ENCODE results near the gene BSPRY. TPM values are rescaled to one million over a fixed set of nuclear protein-coding genes. Genes with fewer than 3 reads are reported as not detected.

Gene BSPRY
- total and polyA plus RNA-seq, 2 of the 13 experiments (the other 11 are each of a cell fraction or from before 2014, with no cell fraction given), result 0.09 to 0.26 TPM

GRCh38 chr9:113395000-113395861 is 45.9 kb downstream of the BSPRY start (continued):
- no peak for TF ChIP-seq SETDB1 (CRISPR knock-in tag; IDR thresholded peaks at IDR 0.05; ENCODE audit: borderline replicate concordance)
- no peak for TF ChIP-seq KAT2B (IDR thresholded peaks at IDR 0.05; ENCODE audit: borderline replicate concordance, low read depth, low read length)
- no peak for TF ChIP-seq ZFP82 (CRISPR knock-in tag; IDR thresholded peaks at IDR 0.05; ENCODE audit: borderline replicate concordance)
- peak; percentile 75 for TF ChIP-seq SOX5 (CRISPR knock-in tag; IDR thresholded peaks at IDR 0.05; ENCODE audit: borderline replicate concordance)
- TF ChIP-seq PITX1 (CRISPR knock-in tag; IDR thresholded peaks at IDR 0.05), result peak; percentile 79; the same call in 1 of the 2 replicates
- TF ChIP-seq HNF4A (CRISPR knock-in tag; IDR thresholded peaks at IDR 0.05), result peak; percentile 98
- no peak for TF ChIP-seq NCOA5 (CRISPR knock-in tag; IDR thresholded peaks at IDR 0.05)
- TF ChIP-seq BRD4 (CRISPR knock-in tag; IDR thresholded peaks at IDR 0.05), result no peak
- peak; percentile 96 for TF ChIP-seq ARID5B (CRISPR knock-in tag; IDR thresholded peaks at IDR 0.05)
- peak in 1 of 2 experiments; percentile 81; a peak in 2 of 4 replicates for TF ChIP-seq ATF4 (CRISPR knock-in tag; IDR thresholded peaks at IDR 0.05)
- TF ChIP-seq ATF5 (CRISPR knock-in tag; IDR thresholded peaks at IDR 0.05; ENCODE audit: low read depth), result no peak
- TF ChIP-seq SMAD1 (CRISPR knock-in tag; IDR thresholded peaks at IDR 0.05; ENCODE audit: borderline replicate concordance, low read depth), result no peak
- TF ChIP-seq ZNF441 (CRISPR knock-in tag; IDR thresholded peaks at IDR 0.05; ENCODE audit: borderline replicate concordance), result no peak; the same call in 1 of the 2 replicates
- no peak for TF ChIP-seq NBN (conservative IDR thresholded peaks at IDR 0.05)
- no peak for TF ChIP-seq ETV6 (CRISPR knock-in tag; conservative IDR thresholded peaks at IDR 0.05)
- no peak for TF ChIP-seq ZNF850 (CRISPR knock-in tag; conservative IDR thresholded peaks at IDR 0.05)
- no peak for TF ChIP-seq CERS6 (CRISPR knock-in tag; IDR thresholded peaks at IDR 0.05)
